NCI-H2107 (cell line): ENCODE measurements around the gene ENTPD1.
"Not testable (repeated sequence)": the region's sequence is repeated elsewhere in the genome, so short reads cannot be mapped to it uniquely, and the experiment has no call there.

Experiments
- DNase-seq: peaks from one replicate; lab custom pipeline; 2025; lab: John Stamatoyannopoulos, UW

Gene ENTPD1

GRCh38 chr10:95866467-95866842, 110.5 kb downstream of the ENTPD1 start:
- no peak for DNase-seq

GRCh38 chr10:95867866-95868265, 111.9 kb downstream of the ENTPD1 start:
- DNase-seq: no peak

GRCh38 chr10:95872158-95872711, 116.3 kb downstream of the ENTPD1 start:
- no peak for DNase-seq

- DNase-seq: no peak
Measured at GRCh38 chr10:95873139-95873538, 117.2 kb downstream of the ENTPD1 start.

- DNase-seq: no peak
Measured at GRCh38 chr10:95873651-95874050, 117.7 kb downstream of the ENTPD1 start.

GRCh38 chr10:95874783-95875182, 118.8 kb downstream of the ENTPD1 start:
- DNase-seq: not testable (repeated sequence)

GRCh38 chr10:95876756-95877155, 120.8 kb downstream of the ENTPD1 start:
- DNase-seq: no peak

GRCh38 chr10:95877881-95878280, 121.9 kb downstream of the ENTPD1 start:
- no peak for DNase-seq

- DNase-seq: no peak
Measured at GRCh38 chr10:95880704-95881103, 124.7 kb downstream of the ENTPD1 start.

- no peak for DNase-seq
Measured at GRCh38 chr10:95881316-95881715, 125.4 kb downstream of the ENTPD1 start.

GRCh38 chr10:95889830-95890229, 133.9 kb downstream of the ENTPD1 start:
- DNase-seq: no peak

- no peak for DNase-seq
Measured at GRCh38 chr10:95896071-95896850, 140.3 kb downstream of the ENTPD1 start.

GRCh38 chr10:95905897-95906580, 150.1 kb downstream of the ENTPD1 start:
- not testable (repeated sequence) for DNase-seq

GRCh38 chr10:95906677-95907455, 150.9 kb downstream of the ENTPD1 start:
- no peak for DNase-seq

- peak; percentile 18 for DNase-seq
Measured at GRCh38 chr10:95907456-95908253, 151.7 kb downstream of the ENTPD1 start, which contains the start of gene CC2D2B. Gene CC2D2B, plus strand, starts transcription at chr10:95907975. Its CDS starts 3,349 bp downstream, at chr10:95911324.

GRCh38 chr10:95908450-95908849, 152.5 kb downstream of the ENTPD1 start:
- no peak for DNase-seq

- DNase-seq: no peak
Measured at GRCh38 chr10:95909561-95909960, 153.6 kb downstream of the ENTPD1 start.

GRCh38 chr10:95916039-95916438, 160.1 kb downstream of the ENTPD1 start:
- DNase-seq: not testable (repeated sequence)
